ENCODE data around the gene DGKB.

Gene DGKB

DNA sequence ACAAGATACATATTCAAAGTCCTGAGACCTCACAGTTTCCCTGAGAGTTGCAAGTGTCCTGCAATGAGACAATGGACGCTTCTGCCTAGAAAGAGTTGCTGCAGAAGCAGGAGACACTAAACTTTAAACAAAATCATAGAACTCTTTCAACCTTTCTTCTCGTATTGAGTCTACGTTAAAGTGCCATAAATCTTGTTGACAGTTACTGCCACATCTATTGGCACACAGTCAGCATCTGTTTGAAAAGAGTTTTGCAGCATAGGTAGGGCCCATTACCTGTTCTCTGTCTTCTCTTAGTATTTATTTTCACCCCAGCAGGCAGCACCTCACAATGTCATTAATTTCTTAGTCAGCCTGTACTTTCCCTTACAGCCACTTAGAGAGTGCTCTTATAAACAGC, 577.8 kb downstream of the DGKB start:
- Histone ChIP-seq H3K9me3 (ENCODE audit: control insufficient read depth in 1 of 2, low read length in 2 of 2) (peaks cover 0 to 5% of the 10 kb centered on the region in 2 donors), H3K4me3 (ENCODE audit: low read depth in 1 of 2, low read length in 2 of 2) (no peak overlapping the region), H3K4me1 (ENCODE audit: control insufficient read depth in 1 of 2, insufficient read depth in 2 of 2, low read length in 2 of 2) (no peaks in the 10 kb centered on the region), H3K27ac (ENCODE audit: low read length) (no peak overlapping the region), H3K36me3 (ENCODE audit: control insufficient read depth in 1 of 2, insufficient read depth in 2 of 2, low read length in 2 of 2) (no peaks in the 10 kb centered on the region), H3K27me3 (ENCODE audit: low read depth, low read length) (no peaks in the 10 kb centered on the region)

DNA sequence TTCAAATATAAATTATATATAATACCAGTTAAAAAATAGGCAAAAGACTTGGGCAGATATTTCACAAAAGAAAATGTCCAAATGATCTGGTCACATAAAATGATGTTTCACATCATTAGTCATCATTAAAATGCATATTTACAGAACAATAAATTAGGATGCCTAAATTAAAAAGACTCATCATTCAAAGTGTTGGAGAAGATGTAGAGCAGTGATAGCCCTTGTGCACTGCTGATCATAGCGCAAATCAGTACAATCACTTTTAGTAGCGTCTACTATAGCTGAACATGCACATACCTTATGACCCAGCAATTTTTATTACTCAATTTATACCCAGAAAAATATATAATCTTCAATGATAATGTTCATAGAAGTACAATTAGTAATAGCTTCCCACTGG, 579.8 kb downstream of the DGKB start:
- H3K27me3 ChIP-seq (ENCODE audit: low read depth, low read length) = no peaks in the 10 kb centered on the region
- no peak overlapping the region for H3K4me3 ChIP-seq (ENCODE audit: low read depth in 1 of 2, low read length in 2 of 2)
- peaks cover 0 to 5% of the 10 kb centered on the region in 2 donors for H3K9me3 ChIP-seq (ENCODE audit: control insufficient read depth in 1 of 2, low read length in 2 of 2)
- H3K27ac ChIP-seq (ENCODE audit: low read length) = no peak overlapping the region
- no peaks in the 10 kb centered on the region for H3K36me3 ChIP-seq (ENCODE audit: control insufficient read depth in 1 of 2, insufficient read depth in 2 of 2, low read length in 2 of 2)
- H3K4me1 ChIP-seq (ENCODE audit: control insufficient read depth in 1 of 2, insufficient read depth in 2 of 2, low read length in 2 of 2) = no peaks in the 10 kb centered on the region

DNA sequence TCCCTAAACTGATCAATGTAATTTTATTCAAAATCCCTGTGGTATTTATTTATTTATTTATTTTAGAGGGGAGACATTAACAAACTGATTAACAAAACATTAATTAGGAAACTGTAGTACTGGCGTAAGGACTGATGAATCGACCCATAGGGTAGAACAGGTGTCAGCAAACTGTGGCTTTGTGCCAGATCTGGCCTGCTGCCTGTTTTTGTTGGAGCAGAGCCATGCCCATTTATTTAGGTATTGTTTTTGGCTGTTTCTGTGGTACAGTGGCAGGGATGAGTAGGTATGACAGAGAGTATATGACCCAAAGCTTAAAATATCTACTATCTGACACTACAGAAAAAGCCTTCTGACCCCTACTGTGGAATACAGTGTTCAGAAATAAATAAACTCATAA, 580.6 kb downstream of the DGKB start:
- Histone ChIP-seq H3K4me1 (ENCODE audit: control insufficient read depth in 1 of 2, insufficient read depth in 2 of 2, low read length in 2 of 2) (no peaks in the 10 kb centered on the region), H3K4me3 (ENCODE audit: low read depth in 1 of 2, low read length in 2 of 2) (no peak overlapping the region), H3K27me3 (ENCODE audit: low read depth, low read length) (no peaks in the 10 kb centered on the region), H3K9me3 (ENCODE audit: control insufficient read depth in 1 of 2, low read length in 2 of 2) (peaks cover 0 to 5% of the 10 kb centered on the region in 2 donors), H3K27ac (ENCODE audit: low read length) (no peak overlapping the region), H3K36me3 (ENCODE audit: control insufficient read depth in 1 of 2, insufficient read depth in 2 of 2, low read length in 2 of 2) (no peaks in the 10 kb centered on the region)

DNA sequence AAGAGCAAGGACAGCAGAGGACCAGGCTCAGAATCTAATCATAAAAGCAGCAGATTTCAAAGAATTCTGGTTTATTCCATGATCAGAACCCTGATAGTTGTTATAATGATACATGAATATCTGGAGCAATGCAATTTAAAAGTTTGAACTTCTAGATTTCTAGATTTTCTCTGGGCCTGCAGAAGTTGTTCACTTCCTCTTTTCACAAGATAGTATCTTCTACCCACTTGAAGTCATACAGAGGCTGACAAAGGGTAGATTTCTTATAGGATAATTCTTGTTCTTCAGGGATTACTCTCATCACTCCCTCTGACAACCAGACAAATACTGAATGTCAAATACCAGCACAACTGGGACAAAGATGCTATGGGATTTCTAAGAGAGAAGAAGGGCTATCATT, 593.1 kb downstream of the DGKB start:
- H3K9me3 ChIP-seq (ENCODE audit: control insufficient read depth in 1 of 2, low read length in 2 of 2) = no peaks in the 10 kb centered on the region
- H3K27me3 ChIP-seq (ENCODE audit: low read depth, low read length) = no peaks in the 10 kb centered on the region
- no peaks in the 10 kb centered on the region for H3K4me1 ChIP-seq (ENCODE audit: control insufficient read depth in 1 of 2, insufficient read depth in 2 of 2, low read length in 2 of 2)
- H3K36me3 ChIP-seq (ENCODE audit: control insufficient read depth in 1 of 2, insufficient read depth in 2 of 2, low read length in 2 of 2) = no peaks in the 10 kb centered on the region
- H3K27ac ChIP-seq (ENCODE audit: low read length) = no peak overlapping the region
- no peak overlapping the region for H3K4me3 ChIP-seq (ENCODE audit: low read depth in 1 of 2, low read length in 2 of 2)

DNA sequence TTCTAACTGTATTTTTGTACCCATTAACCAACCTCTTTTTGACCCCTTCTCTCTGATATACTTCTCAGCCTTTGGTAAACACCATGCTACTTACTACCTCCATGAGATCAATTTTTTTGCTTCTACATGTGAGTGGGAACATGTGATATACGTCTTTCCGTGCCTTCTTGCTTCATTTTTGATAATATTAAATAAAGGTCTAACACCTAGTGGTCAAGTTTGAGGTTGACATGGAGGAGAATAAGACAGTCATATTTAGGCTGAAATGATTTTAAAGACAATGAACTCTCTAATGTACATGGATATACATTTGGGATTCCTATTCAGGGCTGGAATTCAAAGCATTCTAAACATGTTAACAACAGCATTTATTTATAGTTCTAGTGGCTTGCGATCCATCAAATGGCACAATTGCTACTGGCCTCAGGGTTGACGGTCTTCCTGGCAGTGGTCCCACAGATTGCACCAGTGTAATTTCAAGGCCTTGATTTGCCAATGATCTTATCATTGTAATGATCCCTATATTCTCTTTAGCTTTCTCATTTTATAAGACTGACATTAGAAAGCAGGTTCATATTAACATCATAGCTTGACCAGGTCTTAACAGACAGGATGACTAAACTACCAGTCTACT, 597.2 kb downstream of the DGKB start:
- H3K27me3 ChIP-seq (ENCODE audit: low read depth, low read length) = no peaks in the 10 kb centered on the region
- H3K4me1 ChIP-seq (ENCODE audit: control insufficient read depth in 1 of 2, insufficient read depth in 2 of 2, low read length in 2 of 2) = no peaks in the 10 kb centered on the region
- no peak overlapping the region for H3K27ac ChIP-seq (ENCODE audit: low read length)
- no peak overlapping the region for H3K4me3 ChIP-seq (ENCODE audit: low read depth in 1 of 2, low read length in 2 of 2)
- H3K36me3 ChIP-seq (ENCODE audit: control insufficient read depth in 1 of 2, insufficient read depth in 2 of 2, low read length in 2 of 2) = no peaks in the 10 kb centered on the region
- H3K9me3 ChIP-seq (ENCODE audit: control insufficient read depth in 1 of 2, low read length in 2 of 2) = no peaks in the 10 kb centered on the region

DNA sequence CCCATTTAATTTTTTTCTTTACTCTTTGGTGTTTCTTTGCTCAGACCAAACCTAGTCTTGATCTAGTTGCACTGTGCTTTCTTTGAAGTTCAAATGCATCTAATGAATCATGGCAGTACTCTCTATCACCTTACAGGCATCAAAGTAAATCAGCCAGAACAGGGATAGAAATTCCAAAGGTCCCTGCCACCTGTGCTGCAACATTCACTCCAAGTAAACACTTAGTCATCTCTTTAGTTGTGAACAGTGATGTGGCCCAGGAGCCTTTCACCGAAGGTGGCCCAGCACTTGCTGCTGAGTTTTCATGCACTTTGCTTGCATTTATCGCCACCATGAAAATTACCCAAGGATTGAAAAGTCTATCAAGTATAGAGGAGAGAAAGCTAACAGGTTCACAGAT, 599.0 kb downstream of the DGKB start:
- no peak overlapping the region for H3K4me3 ChIP-seq (ENCODE audit: low read depth in 1 of 2, low read length in 2 of 2)
- H3K27ac ChIP-seq (ENCODE audit: low read length) = no peak overlapping the region
- H3K36me3 ChIP-seq (ENCODE audit: control insufficient read depth in 1 of 2, insufficient read depth in 2 of 2, low read length in 2 of 2) = no peaks in the 10 kb centered on the region

DNA sequence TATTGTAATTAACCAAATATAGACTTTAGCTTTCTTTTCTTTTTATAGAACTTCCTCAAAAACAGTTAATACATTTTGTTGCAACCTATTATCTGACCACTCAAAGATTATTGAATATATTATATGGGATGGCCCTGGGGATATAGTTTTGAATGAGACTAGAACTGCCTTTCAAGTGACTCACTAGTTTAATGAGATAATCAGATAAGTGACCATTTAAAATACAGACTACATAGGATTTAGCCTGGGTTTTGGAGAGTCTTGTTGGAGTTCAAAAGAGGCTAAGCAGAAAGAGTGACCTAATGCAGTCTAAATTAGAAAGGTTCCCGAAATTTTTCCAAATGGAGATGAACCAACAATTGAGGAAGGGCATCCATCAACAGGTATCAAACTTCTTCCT, 607.9 kb downstream of the DGKB start:
- no peak overlapping the region for H3K4me3 ChIP-seq (ENCODE audit: low read depth in 1 of 2, low read length in 2 of 2)
- no peaks in the 10 kb centered on the region for H3K4me1 ChIP-seq (ENCODE audit: control insufficient read depth in 1 of 2, insufficient read depth in 2 of 2, low read length in 2 of 2)
- H3K27me3 ChIP-seq (ENCODE audit: low read depth, low read length) = no peaks in the 10 kb centered on the region
- H3K9me3 ChIP-seq (ENCODE audit: control insufficient read depth in 1 of 2, low read length in 2 of 2) = no peaks in the 10 kb centered on the region
- H3K27ac ChIP-seq (ENCODE audit: low read length) = no peak overlapping the region
- H3K36me3 ChIP-seq (ENCODE audit: control insufficient read depth in 1 of 2, insufficient read depth in 2 of 2, low read length in 2 of 2) = no peaks in the 10 kb centered on the region

More for the DNA sequence above, 599.0 kb downstream of the DGKB start:
- no peaks in the 10 kb centered on the region for H3K9me3 ChIP-seq (ENCODE audit: control insufficient read depth in 1 of 2, low read length in 2 of 2)
- H3K4me1 ChIP-seq (ENCODE audit: control insufficient read depth in 1 of 2, insufficient read depth in 2 of 2, low read length in 2 of 2) = no peaks in the 10 kb centered on the region
- H3K27me3 ChIP-seq (ENCODE audit: low read depth, low read length) = no peaks in the 10 kb centered on the region

DNA sequence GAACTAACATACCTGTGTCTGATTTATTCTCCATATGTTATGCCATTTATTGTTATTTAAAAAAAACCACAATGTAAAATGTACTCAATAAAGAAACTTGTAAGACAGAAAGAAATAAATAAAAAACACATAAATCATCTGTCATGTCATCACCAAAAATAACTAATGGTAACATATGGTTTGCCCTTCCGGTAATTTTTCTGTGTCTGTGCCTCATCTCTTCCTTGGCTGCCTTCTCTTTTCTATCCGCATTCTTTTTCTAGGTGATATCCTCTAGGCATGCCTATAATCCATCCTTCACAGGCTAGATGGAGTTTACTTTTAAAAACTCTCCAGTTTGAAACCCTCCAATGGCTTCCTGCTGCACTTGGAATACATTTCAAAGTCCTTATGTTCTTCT, 609.1 kb downstream of the DGKB start:
- Histone ChIP-seq H3K9me3 (ENCODE audit: control insufficient read depth in 1 of 2, low read length in 2 of 2) (no peaks in the 10 kb centered on the region), H3K4me3 (ENCODE audit: low read depth in 1 of 2, low read length in 2 of 2) (no peak overlapping the region), H3K27me3 (ENCODE audit: low read depth, low read length) (no peaks in the 10 kb centered on the region), H3K36me3 (ENCODE audit: control insufficient read depth in 1 of 2, insufficient read depth in 2 of 2, low read length in 2 of 2) (no peaks in the 10 kb centered on the region), H3K27ac (ENCODE audit: low read length) (no peak overlapping the region), H3K4me1 (ENCODE audit: control insufficient read depth in 1 of 2, insufficient read depth in 2 of 2, low read length in 2 of 2) (no peaks in the 10 kb centered on the region)

DNA sequence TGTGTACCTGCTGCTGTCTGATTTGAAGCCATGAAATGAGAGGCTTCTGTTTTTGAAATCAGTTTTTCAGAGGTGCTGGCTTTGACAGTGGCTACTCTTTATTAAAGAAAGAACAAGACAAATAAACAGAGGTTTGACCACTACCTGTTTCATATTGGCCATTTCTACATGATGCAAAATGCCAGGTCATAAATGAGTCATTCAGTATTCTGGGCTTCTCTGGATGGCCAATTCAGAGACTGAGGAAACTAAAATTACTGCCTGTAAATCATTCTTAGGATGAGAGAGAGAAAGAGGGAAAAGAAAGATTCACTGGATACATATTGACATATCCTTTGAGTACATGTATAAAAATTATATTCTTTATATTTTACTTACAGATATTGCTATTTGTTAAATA, 609.8 kb downstream of the DGKB start:
- Histone ChIP-seq H3K4me1 (ENCODE audit: control insufficient read depth in 1 of 2, insufficient read depth in 2 of 2, low read length in 2 of 2) (no peaks in the 10 kb centered on the region), H3K9me3 (ENCODE audit: control insufficient read depth in 1 of 2, low read length in 2 of 2) (no peaks in the 10 kb centered on the region), H3K27me3 (ENCODE audit: low read depth, low read length) (no peaks in the 10 kb centered on the region), H3K36me3 (ENCODE audit: control insufficient read depth in 1 of 2, insufficient read depth in 2 of 2, low read length in 2 of 2) (no peaks in the 10 kb centered on the region), H3K4me3 (ENCODE audit: low read depth in 1 of 2, low read length in 2 of 2) (no peak overlapping the region), H3K27ac (ENCODE audit: low read length) (no peak overlapping the region)

DNA sequence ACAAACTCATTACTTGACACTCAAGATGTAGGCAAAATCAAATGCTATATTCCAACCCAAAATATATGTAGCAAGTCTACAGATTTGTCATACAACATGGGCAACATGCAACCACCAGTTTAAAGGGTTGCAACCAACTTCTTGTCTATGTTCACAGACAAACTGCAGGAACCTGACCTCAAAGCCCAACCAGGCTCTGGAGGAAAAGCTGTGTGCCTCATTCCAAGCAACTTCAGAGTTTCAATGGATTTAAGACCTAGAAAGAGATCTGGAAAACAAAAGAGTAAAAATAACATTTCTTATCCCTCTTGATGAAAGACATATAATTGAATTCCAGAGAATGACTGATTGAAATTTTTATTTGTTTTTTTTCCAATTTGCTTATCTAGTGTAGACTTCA, 612.6 kb downstream of the DGKB start:
- H3K27ac ChIP-seq (ENCODE audit: low read length) = no peak overlapping the region
- H3K36me3 ChIP-seq (ENCODE audit: control insufficient read depth in 1 of 2, insufficient read depth in 2 of 2, low read length in 2 of 2) = no peaks in the 10 kb centered on the region
- H3K27me3 ChIP-seq (ENCODE audit: low read depth, low read length) = no peaks in the 10 kb centered on the region
- no peaks in the 10 kb centered on the region for H3K4me1 ChIP-seq (ENCODE audit: control insufficient read depth in 1 of 2, insufficient read depth in 2 of 2, low read length in 2 of 2)
- no peaks in the 10 kb centered on the region for H3K9me3 ChIP-seq (ENCODE audit: control insufficient read depth in 1 of 2, low read length in 2 of 2)
- H3K4me3 ChIP-seq (ENCODE audit: low read depth in 1 of 2, low read length in 2 of 2) = no peak overlapping the region

DNA sequence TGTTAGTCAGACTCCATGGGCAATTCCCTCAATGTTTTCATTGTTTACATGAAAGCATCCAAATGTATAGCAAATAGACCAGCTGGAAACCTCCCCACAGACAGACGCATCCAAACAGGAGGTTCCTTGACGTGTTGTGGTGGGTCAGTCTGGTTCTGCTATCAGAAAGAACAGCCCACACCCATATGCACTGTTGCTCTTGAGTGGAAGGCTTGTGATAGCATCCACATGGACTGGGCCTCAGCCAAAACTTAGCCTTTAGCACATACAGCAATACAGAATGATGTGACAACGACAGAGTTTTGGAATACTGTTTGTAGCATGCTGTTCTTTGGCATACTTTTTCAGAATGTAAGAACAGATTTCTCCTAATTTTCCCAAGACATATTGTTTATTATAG, 613.9 kb downstream of the DGKB start:
- Histone ChIP-seq H3K36me3 (ENCODE audit: control insufficient read depth in 1 of 2, insufficient read depth in 2 of 2, low read length in 2 of 2) (no peaks in the 10 kb centered on the region), H3K4me1 (ENCODE audit: control insufficient read depth in 1 of 2, insufficient read depth in 2 of 2, low read length in 2 of 2) (no peaks in the 10 kb centered on the region), H3K27me3 (ENCODE audit: low read depth, low read length) (no peaks in the 10 kb centered on the region), H3K4me3 (ENCODE audit: low read depth in 1 of 2, low read length in 2 of 2) (no peak overlapping the region), H3K9me3 (ENCODE audit: control insufficient read depth in 1 of 2, low read length in 2 of 2) (no peaks in the 10 kb centered on the region), H3K27ac (ENCODE audit: low read length) (no peak overlapping the region)

DNA sequence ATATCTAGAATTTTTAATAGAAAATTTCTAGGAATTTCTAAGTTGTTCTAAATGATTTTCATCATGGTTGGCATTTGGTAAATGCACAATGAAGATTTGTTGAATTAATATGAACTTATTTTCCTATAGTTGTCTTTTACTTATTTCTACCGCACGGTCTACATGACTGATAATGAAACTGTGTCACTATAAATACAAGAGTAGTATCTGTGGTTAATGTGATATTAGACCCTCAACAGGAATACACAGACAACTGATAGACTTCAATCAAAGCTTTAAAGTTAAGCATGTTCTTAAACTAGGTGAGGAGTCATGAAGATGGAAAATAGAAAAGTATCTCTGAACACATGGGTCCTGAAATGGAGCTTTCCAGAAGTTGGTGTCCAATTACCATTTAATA, 615.2 kb downstream of the DGKB start:
- no peaks in the 10 kb centered on the region for H3K36me3 ChIP-seq (ENCODE audit: control insufficient read depth in 1 of 2, insufficient read depth in 2 of 2, low read length in 2 of 2)
- H3K27ac ChIP-seq (ENCODE audit: low read length) = no peak overlapping the region
- H3K4me1 ChIP-seq (ENCODE audit: control insufficient read depth in 1 of 2, insufficient read depth in 2 of 2, low read length in 2 of 2) = no peaks in the 10 kb centered on the region
- H3K4me3 ChIP-seq (ENCODE audit: low read depth in 1 of 2, low read length in 2 of 2) = no peak overlapping the region
- no peaks in the 10 kb centered on the region for H3K27me3 ChIP-seq (ENCODE audit: low read depth, low read length)
- no peaks in the 10 kb centered on the region for H3K9me3 ChIP-seq (ENCODE audit: control insufficient read depth in 1 of 2, low read length in 2 of 2)

Measured in muscle layer of duodenum (tissue), 2 donors.